Stimulated activated CD4-positive, alpha-beta T cell treated with anti-CD3 and anti-CD28 coated beads, Interleukin-4, amount 100 ng/mL, for 48 hours (primary cell): Measurements from ENCODE around the gene LINGO1.
A peak's percentile ranks its signal among the peaks of the same experiment; 100 is the strongest.

Source experiments
- DNase-seq, 2 donors: peaks; one replicate each; pipeline ENCODE4 v3.0.0-alpha.2; 2020; ENCODE audit warnings: low read depth in 2 of 2

Gene LINGO1

DNA sequence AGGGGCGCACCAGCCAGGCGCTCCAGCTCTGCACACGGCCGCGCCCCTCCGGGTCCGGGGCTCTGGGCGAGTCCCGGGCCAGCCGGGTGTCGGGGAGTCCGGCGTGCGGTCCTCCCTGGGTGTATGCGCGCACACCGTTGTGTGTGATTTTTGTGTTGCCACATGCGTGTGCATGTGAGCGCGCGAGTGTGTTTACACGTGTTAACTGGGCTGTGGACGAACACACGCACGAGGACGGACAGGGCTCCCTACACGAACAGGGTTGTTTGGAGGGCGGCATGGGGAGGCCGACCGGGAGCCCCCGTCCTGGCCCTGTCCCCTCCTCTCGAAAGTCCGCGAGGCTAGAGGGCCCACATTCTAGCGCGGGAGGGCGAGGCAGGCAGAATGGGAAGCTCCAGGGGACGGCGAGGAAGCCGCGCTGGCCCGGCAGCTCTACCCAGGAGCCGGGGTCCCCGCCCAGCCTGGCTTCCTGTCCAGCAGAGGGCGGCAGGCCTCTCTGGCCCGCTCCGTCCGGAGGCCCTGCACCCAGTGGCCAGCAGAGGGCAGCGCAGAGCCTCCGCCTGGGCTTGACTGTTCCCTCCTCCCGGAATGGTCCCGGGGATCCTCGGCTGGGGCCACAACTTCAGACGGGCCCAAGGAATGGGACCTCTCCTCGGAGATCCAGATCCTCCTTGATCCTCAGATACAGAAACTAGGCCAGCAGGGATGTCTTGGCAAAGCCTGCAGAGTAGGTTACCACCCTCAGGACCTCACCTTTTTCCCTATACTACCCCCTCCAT lies 611 bp upstream of the LINGO1 start:
- DNase-seq = peak; percentile 68 to 72

DNA sequence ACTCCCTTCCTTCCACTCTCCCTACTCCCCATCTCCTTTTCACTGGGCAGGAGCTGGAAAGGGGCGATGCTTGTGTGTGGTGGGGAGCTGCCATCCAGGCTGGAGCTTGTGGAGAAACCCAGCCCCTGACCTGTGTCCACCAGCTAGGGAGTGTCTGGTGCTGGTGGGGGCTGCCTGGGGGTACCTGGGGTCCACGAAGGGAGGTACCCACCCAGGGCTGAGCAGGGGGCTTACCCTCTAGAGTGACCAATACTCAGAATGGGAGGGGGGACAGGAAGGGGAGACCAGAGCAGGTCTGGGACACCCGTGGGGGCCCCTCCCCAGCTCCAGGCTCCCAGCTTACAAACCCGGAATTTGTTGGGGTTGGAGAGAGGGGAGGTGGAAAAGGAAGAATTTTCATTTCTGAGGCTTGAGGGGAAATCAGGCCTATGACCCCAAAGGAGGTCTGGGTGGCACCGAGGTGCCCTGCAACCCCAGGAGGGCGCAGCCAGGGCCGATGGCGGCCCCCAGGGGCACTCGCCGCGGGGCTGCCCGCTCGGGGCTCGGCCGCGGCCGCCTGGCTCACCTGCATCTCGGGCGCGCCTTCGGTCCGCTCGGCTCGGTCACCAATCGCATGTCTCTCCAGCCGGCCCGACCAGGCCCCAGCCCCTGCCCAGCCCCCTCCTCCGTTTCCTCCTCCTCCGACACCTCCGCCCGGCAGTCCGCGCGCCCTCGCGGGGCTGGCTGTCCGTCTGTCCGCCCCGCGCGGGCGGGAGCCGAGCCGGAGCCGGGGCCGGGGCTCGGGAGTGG lies 773 bp downstream of the LINGO1 start:
- DNase-seq = no peak

DNA sequence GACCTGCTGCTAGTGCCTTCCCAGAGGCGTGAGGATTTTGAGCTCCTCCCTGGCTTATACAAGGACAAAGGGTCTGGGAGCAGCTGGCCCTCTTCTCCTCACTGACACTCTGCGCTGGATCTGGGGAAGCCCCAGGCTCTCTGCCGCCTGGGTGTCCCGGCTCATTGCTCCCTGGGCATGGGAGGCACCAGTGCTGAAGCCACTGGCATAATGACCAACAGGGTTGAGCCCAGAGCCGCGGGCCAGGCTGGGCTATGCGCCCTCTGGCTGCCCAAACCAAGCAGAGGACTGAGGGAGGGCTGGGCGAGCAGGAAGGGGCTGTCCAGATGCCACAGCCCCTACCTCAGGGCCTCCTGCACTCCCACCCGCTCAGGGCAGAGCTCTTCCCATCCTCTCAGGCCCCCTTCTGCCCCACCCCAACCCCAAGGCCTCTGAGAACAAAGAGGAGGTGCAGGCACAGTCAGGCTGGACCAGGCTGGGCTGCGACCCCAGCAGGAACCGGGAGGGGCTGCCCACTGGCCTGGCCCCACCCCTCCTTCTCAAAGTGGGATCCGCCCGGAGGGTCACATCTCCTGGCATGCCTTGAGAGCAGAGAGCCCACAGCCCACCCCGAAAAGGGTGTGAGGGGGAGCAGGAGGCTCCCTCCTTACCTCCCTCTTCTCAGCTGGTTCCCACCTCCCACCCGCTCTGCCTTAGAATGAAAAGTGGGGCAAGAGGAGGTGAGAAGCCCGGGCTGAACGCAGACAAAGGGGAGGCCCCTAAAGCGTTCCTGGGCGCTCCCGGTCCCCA lies 1.6 kb downstream of the LINGO1 start:
- DNase-seq = no peak

DNA sequence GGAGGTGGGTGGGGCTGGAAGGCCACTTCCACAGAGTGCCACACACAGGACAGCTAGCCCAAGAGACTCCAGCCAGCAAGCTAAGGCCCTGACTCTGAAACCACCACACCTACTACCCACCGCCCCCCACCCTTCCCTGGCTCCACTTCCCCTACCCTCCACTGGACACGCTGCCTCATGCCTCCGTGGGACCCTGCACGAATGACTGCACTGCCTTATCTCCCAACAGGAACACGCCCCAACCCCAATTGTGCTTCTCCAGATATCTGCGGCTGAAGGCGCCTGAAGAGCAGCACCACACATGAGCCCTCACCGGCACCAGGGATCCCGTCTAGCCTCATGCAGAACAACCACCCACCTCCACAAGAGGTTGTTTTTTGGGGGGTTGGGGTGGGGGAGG lies 2.7 kb downstream of the LINGO1 start:
- no peak for DNase-seq

DNA sequence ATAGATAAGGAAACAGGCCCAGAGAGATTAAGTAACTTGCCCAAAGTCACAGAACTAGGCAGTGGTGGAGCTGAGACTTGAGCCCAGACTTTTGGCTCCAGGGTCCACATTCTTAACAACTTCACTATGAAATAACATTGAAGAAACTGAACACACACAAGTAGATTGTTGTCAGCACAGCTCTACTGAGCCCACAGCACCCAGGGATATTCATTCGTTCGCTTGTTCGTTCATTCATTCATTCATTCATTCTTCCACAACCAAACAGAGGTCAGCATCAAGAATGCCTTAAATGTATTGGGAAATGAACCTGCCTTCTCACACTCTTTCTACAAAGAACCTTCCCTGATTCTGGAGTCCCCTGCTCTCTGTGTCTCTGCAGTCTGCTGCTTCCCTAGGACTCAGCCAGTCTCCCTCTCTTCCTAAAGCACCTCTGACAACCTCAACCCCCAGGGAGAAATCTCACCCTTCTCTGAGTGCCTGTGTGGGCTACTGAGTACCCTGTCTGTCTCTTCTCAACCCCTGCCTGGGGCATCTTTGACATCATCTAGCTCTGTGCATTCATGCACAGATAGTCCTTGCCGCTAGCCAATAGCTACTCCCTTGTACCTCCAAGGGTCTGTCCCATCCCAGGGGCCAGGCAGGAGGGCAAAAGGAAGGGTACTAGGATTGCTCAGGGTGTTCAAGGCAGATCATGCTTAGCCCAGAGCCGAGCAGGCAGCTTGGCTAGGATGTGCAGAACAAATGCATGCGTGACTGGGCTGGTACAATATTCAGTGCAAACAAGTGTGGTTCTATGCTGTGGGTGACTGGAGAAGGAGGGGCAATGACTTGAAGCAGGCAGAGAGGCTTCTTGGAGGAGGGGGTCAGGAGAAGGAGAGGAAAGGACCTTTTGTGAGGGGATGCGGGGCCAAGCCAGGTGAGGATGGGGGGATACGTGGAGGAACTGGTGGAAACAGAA lies 3.4 kb downstream of the LINGO1 start:
- no peak for DNase-seq

DNA sequence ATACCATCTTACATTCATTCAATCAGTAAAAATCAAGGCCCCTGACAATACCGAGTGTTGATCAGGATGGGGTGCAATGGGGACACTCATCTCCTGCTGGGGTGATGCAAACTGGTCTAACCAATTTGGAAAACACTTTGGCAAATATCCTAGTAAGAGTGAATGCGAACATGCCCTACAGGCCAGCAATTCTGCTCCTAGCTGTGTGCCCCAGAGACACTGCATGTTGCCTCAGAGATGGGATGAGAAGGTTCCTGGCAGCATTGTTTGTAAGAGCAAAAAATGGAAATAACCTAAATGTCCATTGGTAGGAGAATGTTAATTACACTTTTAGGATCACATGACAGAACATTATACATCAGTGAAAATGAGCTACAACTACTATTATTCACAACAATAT lies 4.7 kb downstream of the LINGO1 start:
- no peak for DNase-seq

DNA sequence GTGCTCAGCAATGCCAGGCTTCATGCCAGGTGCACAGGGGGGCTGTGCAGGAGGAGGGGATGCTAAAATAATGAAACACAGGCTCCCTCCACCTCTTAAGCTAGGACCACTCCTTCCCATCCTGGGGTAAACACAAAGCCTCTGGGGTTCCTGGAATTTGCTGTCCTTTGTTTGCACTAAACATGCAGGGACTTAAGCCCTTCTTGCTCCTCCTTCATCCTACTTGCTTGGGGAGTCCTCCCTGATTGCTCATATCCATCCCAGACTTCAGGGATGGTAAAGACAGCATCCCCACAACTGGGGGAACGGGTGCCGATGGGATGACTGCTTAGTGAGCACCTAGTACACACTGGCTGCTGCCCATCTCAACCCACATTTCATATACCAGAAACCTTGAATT lies 5.1 kb downstream of the LINGO1 start:
- no peak for DNase-seq

DNA sequence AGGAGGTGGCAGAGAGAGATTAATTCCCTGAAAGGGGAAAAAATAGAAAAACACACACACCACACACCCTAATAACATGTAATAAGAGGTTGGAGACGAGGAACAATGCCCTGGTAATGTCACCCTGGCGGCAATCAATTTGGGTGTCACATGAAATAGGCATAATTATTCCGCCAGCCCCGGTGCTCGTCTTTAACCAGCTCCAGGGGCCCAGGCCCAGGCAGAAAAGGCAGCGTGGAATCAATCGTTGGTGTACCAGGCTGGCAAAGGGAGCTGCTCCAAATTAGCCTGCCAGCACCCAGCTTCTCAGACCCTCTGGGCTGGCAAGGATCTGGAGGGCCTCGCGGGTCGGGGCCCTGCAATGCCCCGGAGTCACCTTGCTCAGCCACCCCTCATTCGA lies 5.6 kb downstream of the LINGO1 start:
- DNase-seq = no peak

DNA sequence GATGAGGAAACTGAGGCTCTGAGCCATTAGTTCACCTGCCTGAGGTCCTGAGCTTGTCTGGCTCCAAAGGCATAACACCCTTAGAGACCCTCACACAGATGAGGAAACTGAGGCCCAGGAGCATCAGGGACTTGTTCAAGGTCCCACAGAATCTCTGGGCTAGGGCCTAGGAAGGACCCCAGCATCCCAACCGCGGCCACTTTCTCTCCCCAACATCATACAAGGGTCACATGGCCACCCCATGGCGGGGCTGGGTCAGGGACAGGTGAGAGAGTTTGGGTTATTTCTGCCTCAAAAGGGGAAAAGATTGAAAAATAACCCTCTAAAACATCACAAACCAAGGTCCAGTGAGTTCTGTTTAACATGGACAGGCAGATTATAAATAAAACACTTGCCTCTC lies 6.7 kb downstream of the LINGO1 start:
- DNase-seq = no peak

DNA sequence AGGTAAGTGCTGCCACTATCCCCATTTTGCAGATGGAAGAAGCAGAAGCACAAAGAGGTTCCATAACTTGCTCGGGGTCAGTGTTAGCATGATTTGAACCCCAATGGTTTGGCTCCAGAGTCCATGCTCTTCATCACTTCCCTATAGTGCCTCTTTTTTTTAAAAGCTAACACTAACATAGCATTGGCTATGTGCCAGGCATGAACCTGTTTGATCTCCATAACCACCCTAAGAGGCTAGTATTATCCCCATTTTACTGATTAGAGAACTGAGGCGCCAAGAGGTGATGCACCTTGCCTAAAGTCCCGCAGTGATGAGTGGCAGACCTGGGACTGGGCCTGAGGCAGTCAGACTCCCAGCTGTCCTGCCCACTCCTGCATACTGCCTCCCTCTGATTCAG lies 7.3 kb downstream of the LINGO1 start:
- DNase-seq = no peak

DNA sequence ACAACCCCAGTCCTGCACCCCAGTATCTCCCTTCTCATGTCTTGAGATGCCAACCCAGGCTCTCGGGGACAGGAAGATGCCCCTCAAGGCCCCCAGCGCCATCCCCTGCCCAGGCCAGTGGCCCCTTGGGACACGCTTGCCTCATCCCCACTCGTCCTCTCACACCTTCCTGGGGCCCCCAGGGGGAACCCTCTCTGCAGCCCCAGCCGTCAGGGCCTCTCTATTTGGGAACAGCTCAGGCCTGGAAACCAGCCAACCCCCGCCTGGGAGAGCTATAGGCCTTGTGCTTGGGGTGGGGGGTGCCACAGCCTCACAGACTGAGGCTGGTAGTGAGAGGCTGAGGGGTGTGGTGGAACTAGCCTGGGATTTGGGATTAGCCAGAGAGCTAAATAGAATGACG lies 7.8 kb downstream of the LINGO1 start:
- no peak for DNase-seq

DNA sequence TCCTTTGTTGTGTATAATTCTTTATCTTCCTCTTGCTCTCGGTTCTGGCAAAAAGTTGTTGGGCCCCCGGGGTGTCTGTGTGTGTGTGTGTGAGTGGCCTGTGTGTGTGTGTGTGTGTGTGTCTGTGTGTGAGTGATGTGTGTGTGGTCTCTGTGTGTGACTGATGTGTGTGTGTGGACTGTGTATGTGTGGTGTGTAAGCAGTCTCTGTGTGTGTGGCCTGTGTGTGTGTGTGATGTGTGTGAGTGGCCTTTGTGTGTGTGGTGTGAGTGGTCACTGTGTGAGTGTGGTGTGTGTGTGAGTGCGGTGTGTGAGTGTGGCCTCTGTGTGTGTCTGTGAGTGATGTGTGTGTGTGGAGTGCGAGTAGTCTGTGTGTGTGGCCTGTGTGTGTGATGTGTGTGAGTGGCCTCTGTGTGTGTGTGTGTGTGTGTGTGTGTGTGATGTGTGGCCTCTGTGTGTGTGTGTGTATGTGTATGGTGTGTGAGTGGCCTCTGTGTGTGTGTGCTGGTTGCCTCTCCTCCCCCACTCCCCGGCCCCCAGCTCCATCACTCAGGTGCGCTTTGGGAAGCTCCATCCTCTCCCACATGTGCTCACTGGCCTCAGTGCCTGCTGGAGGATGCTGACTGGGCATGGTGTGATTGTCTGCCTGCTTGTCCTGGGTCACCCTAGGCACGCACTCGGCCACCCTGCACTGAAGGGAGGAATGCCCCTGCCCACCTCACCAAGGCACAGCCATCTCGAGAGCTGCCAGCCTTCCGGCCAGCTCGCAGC lies 8.8 kb downstream of the LINGO1 start:
- DNase-seq = no peak

DNA sequence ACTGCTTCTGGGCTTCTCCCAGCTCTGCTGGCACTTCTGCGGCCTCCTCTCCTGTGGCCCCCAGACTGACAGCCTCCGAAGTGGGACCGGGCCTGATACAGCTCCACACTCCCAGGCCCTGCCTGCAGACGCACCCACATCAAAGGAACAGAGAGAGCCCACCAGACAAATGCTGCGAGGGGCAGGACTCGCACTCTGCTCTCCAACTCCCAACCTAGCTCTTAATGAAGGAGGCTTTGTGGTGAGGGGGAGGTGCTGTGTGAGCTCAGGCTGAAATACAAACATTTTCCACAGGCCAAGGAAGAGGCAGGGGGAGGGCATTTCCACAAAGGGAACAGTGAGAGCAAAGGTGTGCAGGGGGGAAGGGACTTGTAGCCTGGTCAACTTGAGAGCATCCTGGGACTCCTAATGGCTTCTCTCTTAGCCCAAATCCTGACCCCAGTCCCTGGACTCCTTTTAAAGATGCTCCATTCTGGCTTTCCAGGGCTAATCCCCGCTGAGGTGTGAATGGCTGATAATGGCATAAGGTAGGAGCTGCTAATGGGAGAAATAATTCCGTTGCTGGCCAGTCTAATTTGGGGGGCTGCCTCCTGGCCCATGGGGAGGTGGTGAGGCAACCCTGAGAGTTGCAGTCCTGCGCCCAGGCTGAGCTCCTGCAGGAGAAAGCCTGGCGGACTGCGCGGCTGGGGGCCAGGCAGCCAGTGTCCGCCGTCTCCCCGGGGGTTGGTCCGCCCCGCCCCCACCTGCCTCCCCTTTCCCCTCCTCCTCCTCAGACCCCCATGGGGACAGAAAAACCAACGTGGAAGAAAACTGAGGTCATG lies 9.6 kb downstream of the LINGO1 start:
- DNase-seq = no peak

DNA sequence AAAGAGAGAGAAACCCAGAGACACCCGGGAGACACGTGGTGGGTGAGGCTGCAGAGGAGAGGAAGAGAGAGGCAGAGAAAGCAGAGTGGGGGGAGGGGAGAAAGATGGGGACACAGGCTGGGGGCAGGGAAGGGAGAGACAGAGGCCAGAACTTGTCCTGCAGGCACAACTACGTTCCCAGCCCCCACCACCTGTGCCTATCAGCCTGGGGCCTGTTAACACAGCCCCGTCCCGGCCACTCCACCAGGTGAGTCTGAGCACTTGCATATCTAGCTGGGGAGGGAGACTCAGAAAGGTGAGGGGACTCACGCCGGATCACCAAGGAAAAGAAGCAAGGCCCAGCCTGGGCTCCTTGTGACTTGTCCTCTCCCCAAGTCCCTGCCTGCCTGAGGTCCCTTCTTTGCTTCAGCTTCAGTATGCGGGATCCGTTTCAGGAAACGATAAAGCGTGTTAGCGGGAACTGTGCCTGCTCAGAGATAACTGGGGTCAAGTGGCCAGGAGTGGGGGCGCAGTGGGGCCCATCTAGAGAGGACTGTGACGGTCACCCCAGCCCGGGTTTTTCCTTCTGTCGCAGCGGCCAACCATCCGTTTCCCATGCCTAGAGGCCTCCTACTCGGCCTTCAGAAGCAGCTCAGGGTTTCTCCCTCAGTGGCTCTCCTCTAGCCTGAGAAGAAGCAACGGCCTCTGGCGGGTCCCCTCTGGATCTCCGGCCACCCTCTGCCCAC lies 10.3 kb downstream of the LINGO1 start:
- DNase-seq = no peak

DNA sequence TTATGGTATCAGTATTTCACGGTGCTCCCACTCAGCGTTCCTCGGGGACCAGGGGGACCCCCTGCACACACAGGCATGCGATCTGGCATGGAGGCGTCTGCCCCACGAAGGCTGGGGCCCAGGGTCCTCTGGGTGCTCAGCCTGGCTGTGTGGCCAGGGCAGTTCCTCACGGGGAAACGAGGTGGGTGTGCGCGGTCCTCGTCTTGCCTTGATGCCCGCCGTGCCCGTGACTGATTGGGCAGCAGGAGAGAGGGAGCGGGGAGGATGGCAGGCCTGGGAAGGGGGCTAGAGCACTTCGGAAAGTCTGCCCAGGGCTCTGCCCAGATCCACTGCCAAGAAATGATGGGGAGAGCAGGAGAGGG lies 10.9 kb downstream of the LINGO1 start:
- DNase-seq = no peak

DNA sequence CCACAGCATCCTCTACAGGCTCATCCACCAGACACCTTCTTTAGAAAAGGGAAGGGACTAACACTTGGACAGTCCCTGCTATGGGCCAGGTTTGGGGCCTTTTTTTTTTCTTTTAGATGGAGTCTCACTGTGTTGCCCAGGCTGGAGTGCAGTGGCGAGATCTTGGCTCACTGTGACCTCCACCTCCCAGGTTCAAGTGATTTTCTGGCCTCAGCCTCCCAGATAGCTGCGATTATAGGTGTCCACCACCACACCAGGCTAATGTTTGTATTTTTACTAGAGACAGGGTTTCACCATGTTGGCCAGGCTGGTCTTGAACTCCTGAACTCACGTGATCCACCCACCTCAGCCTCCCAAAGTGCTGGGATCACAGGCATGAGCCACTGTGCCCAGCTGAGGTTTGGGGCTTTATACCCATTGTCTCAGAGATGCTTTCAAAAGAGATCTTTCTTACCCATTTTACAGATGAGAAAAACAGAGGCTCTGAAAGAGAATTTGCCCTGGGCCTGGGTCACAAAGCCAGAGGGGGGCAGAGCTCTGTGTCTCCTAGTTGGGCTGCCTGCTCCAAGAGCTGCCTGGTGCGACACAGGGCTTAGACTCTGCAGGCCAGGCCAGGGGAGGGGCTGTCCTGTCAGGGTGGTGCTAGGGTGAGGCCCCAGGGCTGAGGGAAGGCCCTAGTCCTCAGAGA lies 11.6 kb downstream of the LINGO1 start:
- no peak for DNase-seq

DNA sequence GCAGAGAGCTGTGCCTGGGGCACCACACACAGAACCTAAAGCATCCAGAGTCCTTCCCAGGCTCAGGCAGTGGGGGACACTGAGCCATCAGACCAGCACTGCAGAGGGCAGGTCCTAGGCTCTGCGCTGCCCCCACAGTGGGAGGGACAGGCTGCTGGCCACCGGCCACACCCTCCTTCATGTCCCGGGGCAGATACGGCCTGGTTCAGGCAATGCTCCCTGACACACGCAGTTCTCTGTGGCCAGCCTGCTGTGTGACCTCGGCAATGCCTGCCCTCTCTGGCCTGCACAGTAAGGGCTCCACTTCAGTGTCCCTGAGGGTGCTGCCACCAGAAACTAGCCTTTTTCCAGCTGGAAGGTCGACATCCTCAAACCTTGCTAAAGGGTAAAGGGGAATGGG lies 12.4 kb downstream of the LINGO1 start:
- no peak for DNase-seq

DNA sequence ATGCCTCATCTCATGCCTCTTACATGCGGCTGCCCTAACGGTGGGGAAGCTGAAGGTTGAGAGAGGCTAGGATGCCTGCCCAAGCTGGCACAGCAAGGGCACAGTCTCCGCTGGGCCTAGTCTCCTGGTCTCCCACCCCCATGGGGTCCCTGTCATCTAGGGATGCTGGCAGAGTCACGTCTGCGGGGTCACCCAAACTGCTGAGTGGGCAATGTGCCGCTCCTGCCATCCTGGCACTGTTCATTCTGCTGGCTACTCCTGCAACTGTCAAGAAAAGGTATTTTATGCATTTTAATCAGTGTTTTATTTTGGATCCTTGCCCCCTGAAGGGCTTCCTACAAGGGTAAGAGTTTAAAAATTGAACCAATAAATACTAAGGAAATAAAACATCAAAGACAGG lies 12.8 kb downstream of the LINGO1 start:
- DNase-seq = no peak
